Measurements from ENCODE around the gene ASB15.

DNA sequence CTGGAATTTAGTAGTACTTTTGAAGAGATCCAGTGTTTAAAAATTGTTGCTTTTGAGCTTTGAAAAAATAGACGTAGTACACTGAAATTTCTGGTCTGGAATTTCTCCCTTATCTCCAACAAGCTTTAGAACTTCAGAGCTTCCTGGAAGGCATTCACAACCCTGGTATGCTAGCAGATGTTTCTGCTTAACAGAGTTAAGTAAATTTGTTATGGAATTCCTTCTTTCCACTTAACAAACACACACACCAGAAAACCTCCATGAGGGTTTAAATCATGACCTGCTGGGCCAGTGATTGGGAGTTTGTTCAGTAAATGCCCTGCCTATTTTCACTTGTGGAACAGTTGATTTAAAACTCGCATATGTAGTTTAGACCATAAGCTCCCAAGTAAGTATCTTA, 13.7 kb downstream of the ASB15 start:
- TF ChIP-seq, protein P1, sequence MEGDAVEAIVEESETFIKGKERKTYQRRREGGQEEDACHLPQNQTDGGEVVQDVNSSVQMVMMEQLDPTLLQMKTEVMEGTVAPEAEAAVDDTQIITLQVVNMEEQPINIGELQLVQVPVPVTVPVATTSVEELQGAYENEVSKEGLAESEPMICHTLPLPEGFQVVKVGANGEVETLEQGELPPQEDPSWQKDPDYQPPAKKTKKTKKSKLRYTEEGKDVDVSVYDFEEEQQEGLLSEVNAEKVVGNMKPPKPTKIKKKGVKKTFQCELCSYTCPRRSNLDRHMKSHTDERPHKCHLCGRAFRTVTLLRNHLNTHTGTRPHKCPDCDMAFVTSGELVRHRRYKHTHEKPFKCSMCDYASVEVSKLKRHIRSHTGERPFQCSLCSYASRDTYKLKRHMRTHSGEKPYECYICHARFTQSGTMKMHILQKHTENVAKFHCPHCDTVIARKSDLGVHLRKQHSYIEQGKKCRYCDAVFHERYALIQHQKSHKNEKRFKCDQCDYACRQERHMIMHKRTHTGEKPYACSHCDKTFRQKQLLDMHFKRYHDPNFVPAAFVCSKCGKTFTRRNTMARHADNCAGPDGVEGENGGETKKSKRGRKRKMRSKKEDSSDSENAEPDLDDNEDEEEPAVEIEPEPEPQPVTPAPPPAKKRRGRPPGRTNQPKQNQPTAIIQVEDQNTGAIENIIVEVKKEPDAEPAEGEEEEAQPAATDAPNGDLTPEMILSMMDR (conservative IDR thresholded peaks at IDR 0.05; ENCODE audit: low read depth, low read length) = no peak
- no peak for TF ChIP-seq EZH2 (IDR thresholded peaks at IDR 0.05; ENCODE audit: low read length, unreplicated experiment)

All from PC-3 (cell line).